Measurements from ENCODE around the gene C7orf25. TPM values are rescaled to one million over a fixed set of nuclear protein-coding genes. Genes with fewer than 3 reads are reported as not detected.

Gene C7orf25
- total and polyA plus RNA-seq, 2 of the 13 experiments (the other 11 are each of a cell fraction or from before 2014, with no cell fraction given), result 0.37 to 1.3 TPM

DNA sequence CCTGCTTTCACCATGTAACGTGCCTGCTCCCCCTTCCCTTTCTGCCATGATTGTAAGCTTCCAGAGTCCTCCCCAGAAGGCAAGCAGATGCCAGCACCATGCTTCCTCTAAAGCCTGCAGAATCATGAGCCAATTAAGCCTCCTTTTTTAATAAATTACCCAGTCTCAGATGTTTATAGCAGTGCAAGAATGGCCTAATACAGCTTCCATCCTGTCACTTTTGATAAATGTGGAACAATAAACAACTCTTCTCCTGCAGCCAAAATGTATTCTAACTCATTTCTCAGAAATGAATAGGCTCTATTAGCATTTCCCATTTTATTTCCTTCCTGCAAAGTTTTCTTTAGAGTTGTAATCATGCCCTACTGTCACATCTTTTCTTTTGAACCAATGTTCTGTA lies 43.4 kb downstream of the C7orf25 start (continued):
- TF ChIP-seq, protein P1, sequence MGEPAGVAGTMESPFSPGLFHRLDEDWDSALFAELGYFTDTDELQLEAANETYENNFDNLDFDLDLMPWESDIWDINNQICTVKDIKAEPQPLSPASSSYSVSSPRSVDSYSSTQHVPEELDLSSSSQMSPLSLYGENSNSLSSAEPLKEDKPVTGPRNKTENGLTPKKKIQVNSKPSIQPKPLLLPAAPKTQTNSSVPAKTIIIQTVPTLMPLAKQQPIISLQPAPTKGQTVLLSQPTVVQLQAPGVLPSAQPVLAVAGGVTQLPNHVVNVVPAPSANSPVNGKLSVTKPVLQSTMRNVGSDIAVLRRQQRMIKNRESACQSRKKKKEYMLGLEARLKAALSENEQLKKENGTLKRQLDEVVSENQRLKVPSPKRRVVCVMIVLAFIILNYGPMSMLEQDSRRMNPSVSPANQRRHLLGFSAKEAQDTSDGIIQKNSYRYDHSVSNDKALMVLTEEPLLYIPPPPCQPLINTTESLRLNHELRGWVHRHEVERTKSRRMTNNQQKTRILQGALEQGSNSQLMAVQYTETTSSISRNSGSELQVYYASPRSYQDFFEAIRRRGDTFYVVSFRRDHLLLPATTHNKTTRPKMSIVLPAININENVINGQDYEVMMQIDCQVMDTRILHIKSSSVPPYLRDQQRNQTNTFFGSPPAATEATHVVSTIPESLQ (CRISPR knock-in tag; conservative IDR thresholded peaks at IDR 0.05), result no peak
- TF ChIP-seq SMC3 (IDR thresholded peaks at IDR 0.05; ENCODE audit: low read length), result no peak
- TF ChIP-seq, protein P2, sequence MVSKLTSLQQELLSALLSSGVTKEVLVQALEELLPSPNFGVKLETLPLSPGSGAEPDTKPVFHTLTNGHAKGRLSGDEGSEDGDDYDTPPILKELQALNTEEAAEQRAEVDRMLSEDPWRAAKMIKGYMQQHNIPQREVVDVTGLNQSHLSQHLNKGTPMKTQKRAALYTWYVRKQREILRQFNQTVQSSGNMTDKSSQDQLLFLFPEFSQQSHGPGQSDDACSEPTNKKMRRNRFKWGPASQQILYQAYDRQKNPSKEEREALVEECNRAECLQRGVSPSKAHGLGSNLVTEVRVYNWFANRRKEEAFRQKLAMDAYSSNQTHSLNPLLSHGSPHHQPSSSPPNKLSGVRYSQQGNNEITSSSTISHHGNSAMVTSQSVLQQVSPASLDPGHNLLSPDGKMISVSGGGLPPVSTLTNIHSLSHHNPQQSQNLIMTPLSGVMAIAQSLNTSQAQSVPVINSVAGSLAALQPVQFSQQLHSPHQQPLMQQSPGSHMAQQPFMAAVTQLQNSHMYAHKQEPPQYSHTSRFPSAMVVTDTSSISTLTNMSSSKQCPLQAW (CRISPR knock-in tag; IDR thresholded peaks at IDR 0.05), result no peak
- no peak for TF ChIP-seq ZNF570 (CRISPR knock-in tag; IDR thresholded peaks at IDR 0.05; ENCODE audit: borderline replicate concordance)
- TF ChIP-seq ZNF510 (CRISPR knock-in tag; IDR thresholded peaks at IDR 0.05; ENCODE audit: low read depth), result no peak
- no peak for TF ChIP-seq TOE1 (CRISPR knock-in tag; IDR thresholded peaks at IDR 0.05)

Other genes starting within 250 kb of the C7orf25 start
- 266 and 383 TPM in 2 replicates for gene PSMA2, start 20.1 kb upstream of the C7orf25 start, total RNA-seq (2016; rRNA removed; fragmentation: Illumina TruSeq; extraction: Trizol)
- 76.8 and 125 TPM in 2 replicates for gene PSMA2, start 20.1 kb upstream of the C7orf25 start, polyA plus RNA-seq (2011; rRNA removed)
- gene MRPL32, start 20.3 kb upstream of the C7orf25 start, total RNA-seq (2016; rRNA removed; fragmentation: Illumina TruSeq; extraction: Trizol), result 56.0 and 81.2 TPM in 2 replicates
- 28.9 and 39.0 TPM in 2 replicates for gene MRPL32, start 20.3 kb upstream of the C7orf25 start, polyA plus RNA-seq (2011; rRNA removed)
- gene HECW1, start 200.6 kb upstream of the C7orf25 start, total RNA-seq (2016; rRNA removed; fragmentation: Illumina TruSeq; extraction: Trizol), result not detected in 2 replicates
- not detected in 2 replicates for gene HECW1, start 200.6 kb upstream of the C7orf25 start, polyA plus RNA-seq (2011; rRNA removed)